LoVo (cell line): Measurements from ENCODE around the gene SP6.

Experiments
- DNase-seq: peaks from one replicate; pipeline ENCODE4 v3.0.0-alpha.2; 2016; ENCODE audit warnings: low spot score

The SP6 gene

GRCh38 chr17:47850692-47851573, at the start of gene SP6:
Gene SP6 (minus strand): TSS chr17:47851163. CDS start chr17:47848429, 2,734 bp downstream.
- DNase-seq: peak; percentile 90

- no peak for DNase-seq
Measured at GRCh38 chr17:47899643-47900042, 48.7 kb upstream of the SP6 start.

GRCh38 chr17:47898241-47898640, 47.3 kb upstream of the SP6 start:
- DNase-seq: no peak

- no peak for DNase-seq
Measured at GRCh38 chr17:47897561-47897960, 46.6 kb upstream of the SP6 start.

- no peak for DNase-seq
Measured at GRCh38 chr17:47896672-47897490, 45.9 kb upstream of the SP6 start.

- DNase-seq: peak; percentile 100
Measured at GRCh38 chr17:47895856-47896671, 45.1 kb upstream of the SP6 start, which contains the start of gene SP2. Gene SP2 (plus strand): TSS chr17:47896236. CDS start chr17:47896287, 51 bp downstream.

- DNase-seq: no peak
Measured at GRCh38 chr17:47895347-47895855, 44.4 kb upstream of the SP6 start.

GRCh38 chr17:47894498-47895346, 43.8 kb upstream of the SP6 start:
- peak; percentile 37 for DNase-seq

- DNase-seq: no peak
Measured at GRCh38 chr17:47891545-47892088, 40.7 kb upstream of the SP6 start.

- DNase-seq: peak; percentile 82
Measured at GRCh38 chr17:47889734-47890529, 39.0 kb upstream of the SP6 start.

GRCh38 chr17:47888293-47888692, 37.3 kb upstream of the SP6 start:
- no peak for DNase-seq

GRCh38 chr17:47884905-47885730, 34.2 kb upstream of the SP6 start:
- DNase-seq: no peak

GRCh38 chr17:47884427-47884740, 33.4 kb upstream of the SP6 start:
- DNase-seq: no peak

- DNase-seq: no peak
Measured at GRCh38 chr17:47883589-47884426, 32.8 kb upstream of the SP6 start.

GRCh38 chr17:47882695-47883588, 32.0 kb upstream of the SP6 start:
- DNase-seq: no peak

GRCh38 chr17:47882247-47882646, 31.3 kb upstream of the SP6 start:
- peak; percentile 63 for DNase-seq
